ENCODE data around the gene GMIP.
"Not testable (repeated sequence)": the region's sequence is repeated elsewhere in the genome, so short reads cannot be mapped to it uniquely, and the experiment has no call there.

The GMIP gene, protein sequence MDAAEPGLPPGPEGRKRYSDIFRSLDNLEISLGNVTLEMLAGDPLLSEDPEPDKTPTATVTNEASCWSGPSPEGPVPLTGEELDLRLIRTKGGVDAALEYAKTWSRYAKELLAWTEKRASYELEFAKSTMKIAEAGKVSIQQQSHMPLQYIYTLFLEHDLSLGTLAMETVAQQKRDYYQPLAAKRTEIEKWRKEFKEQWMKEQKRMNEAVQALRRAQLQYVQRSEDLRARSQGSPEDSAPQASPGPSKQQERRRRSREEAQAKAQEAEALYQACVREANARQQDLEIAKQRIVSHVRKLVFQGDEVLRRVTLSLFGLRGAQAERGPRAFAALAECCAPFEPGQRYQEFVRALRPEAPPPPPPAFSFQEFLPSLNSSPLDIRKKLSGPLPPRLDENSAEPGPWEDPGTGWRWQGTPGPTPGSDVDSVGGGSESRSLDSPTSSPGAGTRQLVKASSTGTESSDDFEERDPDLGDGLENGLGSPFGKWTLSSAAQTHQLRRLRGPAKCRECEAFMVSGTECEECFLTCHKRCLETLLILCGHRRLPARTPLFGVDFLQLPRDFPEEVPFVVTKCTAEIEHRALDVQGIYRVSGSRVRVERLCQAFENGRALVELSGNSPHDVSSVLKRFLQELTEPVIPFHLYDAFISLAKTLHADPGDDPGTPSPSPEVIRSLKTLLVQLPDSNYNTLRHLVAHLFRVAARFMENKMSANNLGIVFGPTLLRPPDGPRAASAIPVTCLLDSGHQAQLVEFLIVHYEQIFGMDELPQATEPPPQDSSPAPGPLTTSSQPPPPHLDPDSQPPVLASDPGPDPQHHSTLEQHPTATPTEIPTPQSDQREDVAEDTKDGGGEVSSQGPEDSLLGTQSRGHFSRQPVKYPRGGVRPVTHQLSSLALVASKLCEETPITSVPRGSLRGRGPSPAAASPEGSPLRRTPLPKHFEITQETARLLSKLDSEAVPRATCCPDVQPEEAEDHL

DNA sequence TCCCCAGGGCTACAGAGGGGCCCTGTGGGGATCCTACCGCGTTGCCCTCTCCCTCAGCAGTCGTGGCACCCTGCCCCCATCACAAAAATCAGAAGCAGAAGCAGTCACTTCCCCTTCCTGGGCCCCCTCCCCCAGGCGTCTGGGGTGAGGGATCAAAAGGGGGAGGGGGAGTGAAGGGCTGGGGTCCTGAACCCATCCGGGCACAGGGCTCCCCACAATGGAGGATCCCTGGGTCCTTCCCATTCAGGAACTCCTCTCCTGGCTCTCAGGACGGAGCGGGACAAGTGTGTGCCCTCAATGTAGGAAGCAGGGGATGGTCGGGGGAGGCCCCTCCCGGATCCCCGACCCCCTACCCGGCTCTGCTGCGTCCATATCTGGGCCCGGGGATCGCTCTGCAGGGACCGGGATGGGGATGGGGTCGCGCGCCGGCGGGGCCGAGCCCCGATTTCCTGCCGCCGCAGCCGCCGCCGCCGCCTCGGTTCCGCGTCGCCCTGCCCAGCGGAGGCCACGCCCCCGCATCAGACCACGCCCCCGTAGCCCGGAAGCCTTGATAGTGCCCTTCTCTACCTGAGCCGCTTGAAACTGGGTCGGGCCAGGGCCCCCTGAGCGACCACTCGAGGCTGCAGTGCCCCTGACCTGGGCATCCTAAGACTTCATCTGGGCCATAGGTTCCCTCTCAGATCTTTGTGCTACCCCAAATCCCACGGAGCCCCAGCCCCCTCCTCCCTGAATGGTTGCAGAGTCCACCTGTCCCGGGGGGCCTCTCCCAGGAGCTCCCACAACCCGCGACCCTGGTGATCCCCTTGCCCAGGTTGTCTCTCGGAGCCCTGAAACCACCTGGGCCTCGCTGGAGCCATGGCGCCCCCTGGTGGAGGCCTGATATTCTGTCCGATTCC, at the start of gene GMIP:
TSS of gene GMIP (minus strand) at position 500 of the 896 bp plus-strand sequence. CDS start at position 372, 128 bp downstream.
- DNase-seq (ENCODE audit: extremely low spot score, insufficient read length, low read depth) (peak; percentile 90), FAIRE-seq (peak; percentile 80)

DNA sequence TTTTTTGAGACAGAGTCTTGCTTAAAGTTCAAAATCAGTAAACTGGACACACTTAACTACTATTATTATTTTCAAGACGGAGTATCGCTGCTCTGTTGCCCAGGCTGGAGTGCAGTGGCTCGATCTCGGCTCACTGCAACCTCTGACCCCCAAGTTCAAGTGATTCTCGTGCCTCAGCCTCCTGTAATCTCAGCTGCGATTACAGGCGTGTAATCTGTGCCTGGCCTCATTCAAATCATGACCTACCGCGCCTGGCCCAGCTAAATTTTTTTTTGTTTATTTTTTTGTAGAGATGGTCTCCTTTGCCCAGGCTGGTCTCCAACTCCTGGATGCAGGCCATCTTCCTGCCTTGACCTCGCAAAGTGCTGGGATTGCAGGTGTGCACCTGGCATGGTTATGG, 48.2 kb upstream of the GMIP start:
- no peak for DNase-seq (ENCODE audit: extremely low spot score, insufficient read length, low read depth)

DNA sequence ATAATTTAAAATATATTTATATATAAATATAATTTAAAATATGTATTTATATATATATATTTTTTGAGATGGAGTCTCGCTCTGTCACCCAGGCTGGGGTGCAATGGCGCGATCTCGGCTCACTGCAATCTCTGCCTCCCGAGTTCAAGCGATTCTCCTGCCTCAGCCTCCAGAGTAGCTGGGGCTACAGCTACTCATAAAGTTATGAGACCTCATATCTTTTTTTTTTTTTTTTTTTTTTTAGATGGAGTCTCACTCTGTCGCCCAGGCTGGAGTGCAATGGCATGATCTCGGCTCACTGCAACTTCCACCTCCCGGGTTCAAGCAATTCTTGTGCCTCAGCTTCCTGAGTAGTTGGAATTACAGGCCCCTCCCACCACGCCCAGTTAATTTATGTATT, 45.6 kb upstream of the GMIP start:
- FAIRE-seq: not testable (repeated sequence)

More for the DNA sequence above, 48.2 kb upstream of the GMIP start:
- no peak for FAIRE-seq

DNA sequence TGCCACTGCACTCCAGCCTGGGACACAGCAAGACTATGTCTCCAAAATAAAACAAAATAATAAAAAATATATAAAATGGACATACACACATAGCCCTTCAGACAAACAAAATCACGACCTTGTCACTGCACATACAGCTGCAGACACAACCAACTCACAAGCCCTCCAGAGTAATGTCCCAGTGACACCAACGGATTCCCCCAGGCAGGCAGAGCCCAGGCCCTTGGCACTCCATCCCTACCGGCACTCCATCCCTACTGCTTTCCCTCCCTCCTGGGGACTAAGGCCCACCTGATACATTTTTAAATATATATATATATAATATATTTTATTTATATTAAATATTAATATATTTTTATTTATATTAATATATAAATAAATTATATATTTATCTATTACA, 43.6 kb upstream of the GMIP start:
- FAIRE-seq (no peak), DNase-seq (ENCODE audit: extremely low spot score, insufficient read length, low read depth) (no peak)

More for the DNA sequence above, 45.6 kb upstream of the GMIP start:
- DNase-seq (ENCODE audit: extremely low spot score, insufficient read length, low read depth): not testable (repeated sequence)

DNA sequence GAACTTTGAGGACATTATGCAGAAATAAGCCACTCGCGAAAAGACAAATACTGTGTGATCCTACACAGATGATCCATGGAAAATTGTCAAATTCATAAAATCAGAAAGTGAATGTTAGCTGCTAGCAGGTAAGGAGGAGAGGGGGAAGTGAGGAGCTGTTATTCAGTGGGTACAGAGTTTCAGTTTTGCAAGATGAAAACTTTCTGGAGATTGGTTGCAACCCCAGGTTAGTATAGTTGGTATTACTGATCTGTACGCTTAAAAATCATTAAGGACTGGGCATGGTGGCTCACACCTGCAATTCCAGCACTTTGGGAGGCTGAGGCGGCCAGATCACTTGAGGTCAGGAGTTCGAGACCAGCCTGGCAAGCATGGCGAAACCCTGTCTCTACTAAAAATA, 43.1 kb upstream of the GMIP start:
- FAIRE-seq: no peak
- no peak for DNase-seq (ENCODE audit: extremely low spot score, insufficient read length, low read depth)

DNA sequence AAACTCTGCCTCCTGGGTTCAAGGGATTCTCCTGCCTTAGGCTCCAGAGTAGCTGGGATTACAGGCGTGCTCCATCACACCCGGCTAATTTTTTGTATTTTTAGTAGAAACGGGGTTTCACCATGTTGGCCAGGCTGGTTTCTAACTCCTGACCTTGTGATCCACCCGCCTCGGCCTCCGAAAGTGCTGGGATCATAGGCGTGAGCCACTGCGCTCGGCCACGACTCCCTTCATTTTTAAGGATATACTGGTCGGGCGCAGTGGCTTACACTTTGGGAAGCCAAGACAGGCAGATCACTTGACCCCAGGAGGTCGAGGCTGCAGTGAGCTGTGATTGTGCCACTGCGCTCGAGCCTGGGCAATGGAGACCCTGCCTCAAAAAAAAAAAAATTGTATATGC, 42.7 kb upstream of the GMIP start:
- not testable (repeated sequence) for DNase-seq (ENCODE audit: extremely low spot score, insufficient read length, low read depth); FAIRE-seq

DNA sequence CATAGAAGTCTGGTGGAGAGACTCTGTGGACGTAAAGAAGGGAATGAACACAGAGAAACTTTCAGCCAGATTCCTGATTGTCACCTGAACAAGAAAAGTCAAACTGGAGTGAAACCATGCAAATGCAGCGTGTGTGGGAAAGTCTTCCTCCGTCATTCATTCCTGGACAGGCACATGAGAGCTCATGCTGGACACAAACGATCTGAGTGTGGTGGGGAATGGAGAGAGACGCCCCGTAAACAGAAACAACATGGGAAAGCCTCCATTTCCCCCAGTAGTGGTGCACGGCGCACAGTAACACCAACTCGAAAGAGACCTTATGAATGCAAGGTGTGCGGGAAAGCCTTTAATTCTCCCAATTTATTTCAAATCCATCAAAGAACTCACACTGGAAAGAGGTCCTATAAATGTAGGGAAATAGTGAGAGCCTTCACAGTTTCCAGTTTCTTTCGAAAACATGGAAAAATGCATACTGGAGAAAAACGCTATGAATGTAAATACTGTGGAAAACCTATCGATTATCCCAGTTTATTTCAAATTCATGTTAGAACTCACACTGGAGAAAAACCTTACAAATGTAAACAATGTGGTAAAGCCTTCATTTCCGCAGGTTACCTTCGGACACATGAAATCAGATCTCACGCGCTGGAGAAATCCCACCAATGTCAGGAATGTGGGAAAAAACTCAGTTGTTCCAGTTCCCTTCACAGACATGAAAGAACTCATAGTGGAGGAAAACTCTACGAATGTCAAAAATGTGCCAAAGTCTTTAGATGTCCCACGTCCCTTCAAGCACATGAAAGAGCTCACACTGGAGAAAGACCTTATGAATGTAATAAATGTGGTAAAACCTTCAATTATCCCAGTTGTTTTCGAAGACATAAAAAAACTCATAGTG, 36.0 kb upstream of the GMIP start:
- no peak for DNase-seq (ENCODE audit: extremely low spot score, insufficient read length, low read depth)
- no peak for FAIRE-seq

DNA sequence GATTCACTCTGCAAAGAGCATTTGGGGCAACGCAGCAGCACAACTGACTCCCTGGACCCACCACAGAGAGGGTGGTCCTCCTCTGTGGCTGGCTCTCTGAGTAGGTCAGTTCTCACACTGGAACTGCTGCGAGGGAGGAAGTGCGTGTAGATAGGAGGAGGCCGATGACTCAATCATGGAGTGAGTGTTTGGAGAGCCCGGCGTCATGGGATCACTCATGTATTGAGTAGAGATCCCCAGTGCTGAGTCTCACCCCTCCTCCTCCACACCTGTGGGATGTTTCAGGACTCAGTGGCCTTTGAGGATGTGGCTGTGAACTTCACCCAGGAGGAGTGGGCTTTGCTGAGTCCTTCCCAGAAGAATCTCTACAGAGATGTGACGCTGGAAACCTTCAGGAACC, 34.1 kb upstream of the GMIP start:
- DNase-seq (ENCODE audit: extremely low spot score, insufficient read length, low read depth) (no peak), FAIRE-seq (no peak)

DNA sequence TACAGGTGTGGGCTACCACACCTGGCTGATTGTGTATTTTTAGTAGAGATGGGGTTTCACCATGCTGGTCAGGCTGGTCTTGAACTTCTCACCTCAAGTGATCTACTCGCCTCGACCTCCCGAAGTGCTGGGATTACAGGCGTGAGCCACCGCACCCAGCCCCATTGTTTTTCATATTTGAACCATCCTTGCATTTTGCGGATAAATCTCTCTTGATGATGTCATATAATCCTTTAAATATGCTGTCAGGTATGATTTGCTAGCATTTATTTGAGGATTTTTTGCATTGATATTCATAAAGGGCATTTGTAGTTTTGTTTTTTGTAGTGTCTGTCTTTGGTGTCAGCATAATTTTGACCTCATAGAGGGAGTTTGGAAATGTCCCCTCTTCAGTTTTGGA, 30.9 kb upstream of the GMIP start:
- no peak for FAIRE-seq

DNA sequence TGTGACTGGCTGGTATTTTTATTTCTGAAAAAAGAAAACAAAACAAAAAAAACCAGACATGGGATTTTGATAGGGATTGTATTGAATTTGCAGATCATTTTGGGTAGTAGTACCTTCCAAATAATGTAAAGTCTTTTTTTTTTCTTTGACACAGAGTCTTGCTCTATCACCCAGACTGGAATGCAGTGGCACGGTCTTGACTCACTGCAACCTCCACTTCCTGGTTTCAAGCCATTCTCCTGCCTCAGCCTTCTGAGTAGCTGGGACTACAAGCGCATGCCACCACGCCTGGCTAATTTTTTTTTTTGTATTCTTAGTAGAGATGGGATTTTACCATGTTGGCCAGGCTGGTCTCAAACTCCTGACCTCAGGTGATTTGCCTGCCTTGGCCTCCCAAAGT, 29.4 kb upstream of the GMIP start:
- FAIRE-seq (no peak), DNase-seq (ENCODE audit: extremely low spot score, insufficient read length, low read depth) (no peak)

More for the DNA sequence above, 30.9 kb upstream of the GMIP start:
- DNase-seq (ENCODE audit: extremely low spot score, insufficient read length, low read depth): no peak

DNA sequence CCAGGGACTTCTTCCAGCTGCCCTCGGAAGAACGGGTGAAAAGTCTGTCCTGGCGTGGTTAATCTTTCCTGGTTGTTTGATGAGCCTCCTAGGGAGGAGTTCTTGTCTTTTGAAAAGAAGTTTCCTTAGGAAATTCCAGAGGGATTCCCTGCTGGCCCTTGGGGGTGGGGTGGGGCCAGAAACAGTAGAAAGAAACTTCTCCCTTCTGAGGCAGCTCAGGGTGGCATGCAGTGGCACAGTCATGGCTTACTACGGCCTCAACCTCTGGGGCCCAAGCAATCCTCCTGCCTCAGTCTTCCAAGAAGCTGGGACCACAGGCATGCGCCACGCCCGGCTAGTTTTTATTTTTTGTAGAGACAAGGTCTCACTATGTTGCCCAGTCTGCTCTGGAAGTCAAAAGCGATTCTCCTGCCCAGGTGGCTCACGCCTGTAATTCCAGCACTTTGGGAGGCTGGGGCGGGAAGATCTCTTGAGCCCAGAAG, 26.7 kb upstream of the GMIP start:
- FAIRE-seq (no peak), DNase-seq (ENCODE audit: extremely low spot score, insufficient read length, low read depth) (no peak)

DNA sequence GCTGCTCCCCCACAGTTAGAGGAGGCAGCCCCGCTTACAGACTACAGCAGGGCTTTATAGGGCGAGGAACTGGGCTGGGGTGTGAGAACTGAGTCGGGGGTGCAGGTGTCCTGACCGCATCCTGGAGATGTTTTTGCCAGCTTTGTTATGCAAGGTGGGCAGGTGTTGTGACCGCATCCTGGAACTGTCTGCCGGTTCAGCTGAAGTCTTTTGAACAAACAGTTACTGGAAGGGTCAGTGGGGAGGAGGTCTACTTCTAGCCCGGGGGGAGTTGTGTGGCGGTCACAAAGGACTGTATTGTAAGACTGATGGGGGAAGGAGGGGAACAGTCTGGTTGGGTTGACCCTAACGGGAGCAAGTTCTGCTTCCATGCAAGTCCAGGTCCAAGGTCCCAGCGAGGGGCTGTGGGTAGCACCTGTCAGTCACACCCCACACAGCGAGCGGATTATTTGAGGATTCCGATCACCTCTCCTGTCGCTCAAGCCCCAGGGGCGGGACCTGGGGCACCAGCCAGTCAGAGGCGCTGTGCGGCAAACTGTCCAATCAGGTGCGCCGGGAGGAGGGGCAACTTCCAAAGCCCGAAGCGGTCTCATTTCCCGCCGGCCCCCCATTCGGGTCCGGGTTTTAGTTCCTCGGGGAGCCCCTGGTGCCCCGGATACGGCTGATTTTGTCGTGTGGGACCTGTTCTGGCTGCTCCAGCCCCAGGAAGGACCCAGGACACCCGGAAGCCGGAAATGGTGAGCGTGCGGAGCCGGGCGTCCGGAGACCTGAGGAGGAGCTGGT, 25.0 kb upstream of the GMIP start, which contains the start of gene ZNF101:
TSS of gene ZNF101 (plus strand) at position 610 of the 783 bp plus-strand sequence. CDS start at position 735, 125 bp downstream.
- DNase-seq (ENCODE audit: extremely low spot score, insufficient read length, low read depth) (peak; percentile 80), FAIRE-seq (peak; percentile 96)

DNA sequence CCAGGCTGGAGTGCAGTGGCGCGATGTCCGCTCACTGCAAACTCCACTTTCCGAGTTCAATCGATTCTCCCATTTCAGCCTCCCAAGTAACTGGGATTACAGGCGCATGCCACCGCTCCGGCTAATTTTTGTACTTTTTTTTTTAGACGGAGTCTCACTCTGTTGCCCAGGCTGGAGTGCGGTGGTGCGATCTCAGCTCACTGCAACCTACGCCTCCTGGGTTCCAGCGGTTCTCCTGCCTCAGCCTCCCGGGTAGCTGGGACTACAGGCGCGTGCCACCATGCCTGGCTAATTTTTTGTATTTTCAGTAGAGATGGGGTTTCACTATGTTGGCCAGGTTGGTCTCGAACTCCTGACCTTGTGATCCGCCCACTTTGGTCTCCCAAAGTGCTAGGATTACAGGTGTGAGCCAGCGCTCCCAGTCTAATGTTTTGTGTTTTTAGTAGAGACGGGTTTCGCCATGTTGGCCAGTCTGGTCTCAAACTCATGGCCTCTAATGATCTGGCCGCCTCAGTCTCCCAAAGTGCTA, 22.0 kb upstream of the GMIP start:
- not testable (repeated sequence) for DNase-seq (ENCODE audit: extremely low spot score, insufficient read length, low read depth); FAIRE-seq

DNA sequence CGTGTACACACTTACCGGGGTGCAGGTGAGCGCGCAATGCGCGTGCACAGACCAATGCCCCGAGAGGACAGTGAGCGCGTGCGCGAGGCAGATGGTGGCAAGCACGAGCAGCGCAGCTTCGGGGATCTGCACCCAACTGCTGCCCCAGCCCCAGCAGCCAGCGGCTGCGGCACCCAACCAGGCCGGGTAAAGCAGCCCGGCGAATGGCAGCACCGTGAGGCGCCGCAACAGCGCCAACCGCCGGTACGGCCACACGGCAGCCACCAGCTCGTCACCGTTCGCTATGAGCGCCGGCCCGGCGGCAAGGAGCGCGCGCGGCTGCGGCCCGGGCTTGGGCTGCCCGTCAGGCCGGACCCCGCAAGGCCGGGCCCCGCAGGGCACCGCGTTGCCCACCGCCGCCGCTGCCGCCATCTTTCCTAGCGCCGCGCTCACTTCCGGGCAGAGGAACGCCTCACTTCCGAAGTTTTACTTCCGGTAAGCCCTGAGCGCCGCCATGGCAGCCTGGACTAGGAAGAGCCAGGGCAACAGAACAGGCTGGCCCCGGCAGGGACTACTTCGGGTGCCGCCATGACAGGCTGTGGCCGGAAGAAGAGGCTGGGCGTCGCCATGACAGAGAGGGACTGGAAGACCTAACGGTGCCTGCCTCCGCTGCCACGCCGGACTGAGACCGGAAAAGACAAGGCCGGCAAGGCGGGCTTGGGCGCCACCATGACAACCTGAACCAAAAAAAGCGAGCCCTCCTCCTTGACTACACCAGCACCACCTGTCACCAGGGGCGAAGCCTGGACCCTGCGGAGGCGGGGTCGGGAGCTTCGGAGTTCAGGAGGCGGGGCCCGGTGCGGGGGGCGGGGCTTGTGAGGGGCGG, 20.0 kb upstream of the GMIP start, which contains the start of gene ATP13A1:
TSS of gene ATP13A1 (minus strand) at position 421 of the 865 bp plus-strand sequence. CDS start at position 411, 10 bp downstream.
- FAIRE-seq: peak; percentile 94
- DNase-seq (ENCODE audit: extremely low spot score, insufficient read length, low read depth): peak; percentile 64

DNA sequence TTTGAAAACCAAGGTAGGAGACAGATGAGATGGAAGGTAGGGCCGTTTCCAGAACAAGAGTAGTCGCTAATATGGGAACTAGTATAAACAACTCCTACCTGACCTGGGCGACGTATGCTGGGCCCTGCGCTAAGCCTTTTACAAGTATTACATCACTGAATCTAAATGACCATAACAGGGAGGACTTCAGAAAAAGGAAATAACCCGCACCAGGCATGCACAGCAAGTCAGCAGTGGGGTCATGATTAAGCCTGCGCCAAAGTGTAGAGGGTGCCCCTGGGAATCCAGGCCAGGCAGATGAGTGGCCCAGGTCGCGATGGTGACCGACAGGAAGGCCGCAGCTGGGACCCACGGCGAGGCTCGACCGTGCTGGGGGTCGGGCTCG, 19.4 kb upstream of the GMIP start:
- FAIRE-seq: no peak
- no peak for DNase-seq (ENCODE audit: extremely low spot score, insufficient read length, low read depth)

DNA sequence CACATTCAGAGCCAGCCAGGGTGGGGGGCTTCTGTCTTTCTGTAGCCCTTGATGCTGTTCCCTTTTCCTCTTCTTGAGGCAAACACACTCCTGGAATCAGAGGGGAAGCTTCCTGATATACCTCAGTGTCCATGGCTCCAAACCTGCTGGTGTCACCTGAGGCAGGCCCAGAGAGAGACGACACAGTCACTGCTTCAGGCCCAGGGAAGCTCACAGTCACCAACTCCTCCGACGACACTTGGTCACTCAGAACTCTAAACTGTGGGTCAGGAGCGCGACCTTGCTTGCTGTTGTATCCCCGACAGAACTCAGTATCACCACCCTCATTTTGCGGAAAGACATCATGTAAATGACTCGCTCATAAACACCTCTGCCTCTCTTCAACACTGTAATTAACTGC, 18.9 kb upstream of the GMIP start:
- FAIRE-seq (no peak), DNase-seq (ENCODE audit: extremely low spot score, insufficient read length, low read depth) (no peak)
